Endothelial cell of umbilical vein (primary cell): ENCODE measurements around the gene CCL4. TPM values are rescaled to one million over a fixed set of nuclear protein-coding genes. Genes with fewer than 3 reads are reported as not detected.

Experiments
- BruUV-seq: library from RNA; stranded (reverse); fragments of 400-500 nt; replicated peaks from 2 replicates; lab custom pipeline; 2021; lab: Mats Ljungman, UMichigan
- CTCF ChIA-PET: fragments of 300-600, 350-600 bp; sonication (Branson Sonifier 250); formaldehyde crosslinking; loops from one replicate; lab custom pipeline; 2021; ENCODE audit warnings: antibody characterized with exemption, inconsistent platforms; lab: Charles Lee
- POLR2A ChIA-PET: fragments of 300-600, 350-600 bp; sonication (Branson Sonifier 250); formaldehyde crosslinking; loops from one replicate; lab custom pipeline; 2021; ENCODE audit warnings: antibody characterized with exemption, inconsistent platforms; lab: Charles Lee
- DNase-seq: peaks from one replicate; pipeline ENCODE4 v3.0.0-alpha.2; 2011; ENCODE audit warnings: low read depth, low spot score
- FAIRE-seq: peaks from 2 replicates; lab custom pipeline; 2011; peaks lifted over from hg19 to GRCh38; lab: Jason Lieb, UNC
- H2AFZ ChIP-seq: 2 replicates; pipeline ENCODE4 v1.6.0; 2012; ENCODE audit warnings: low read depth, low read length, control low read depth, inconsistent platforms
- H3K27ac ChIP-seq: 2 replicates; pipeline ENCODE4 v1.5.1; 2011; ENCODE audit warnings: low read depth, mild to moderate bottlenecking, control low read depth, low read length, moderate library complexity; ENCODE audit not compliant: insufficient read depth
- H3K27me3 ChIP-seq, 2 experiments: 2 replicates each; pipeline versions ENCODE4 v1.6.0 to v1.6.1; 2011; ENCODE audit warnings: low read length in 2 of 2, mixed read lengths in 1 of 2; ENCODE audit not compliant: control insufficient read depth in 2 of 2, insufficient read depth in 2 of 2
- H3K36me3 ChIP-seq, 2 experiments: 2 replicates in 1 of 2; 3 replicates in 1 of 2; pipeline ENCODE4 v1.5.1; 2011; ENCODE audit warnings: low read length in 2 of 2, mild to moderate bottlenecking in 1 of 2, moderate library complexity in 1 of 2; ENCODE audit not compliant: control insufficient read depth in 2 of 2, insufficient read depth in 2 of 2; ENCODE audit errors: extremely low read depth in 1 of 2
- H3K4me1 ChIP-seq: 3 replicates; pipeline ENCODE4 v1.5.1; 2011; ENCODE audit warnings: mild to moderate bottlenecking, low read length; ENCODE audit not compliant: control insufficient read depth, insufficient read depth; ENCODE audit errors: extremely low read depth
- H3K4me2 ChIP-seq: 2 replicates; pipeline ENCODE4 v1.6.1; 2011; ENCODE audit warnings: low read length, control low read depth, mixed read lengths; ENCODE audit not compliant: insufficient read depth
- H3K4me3 ChIP-seq, 3 experiments: fragments of 200-600 bp in 1 of 3; sonication (generic), shearing (Covaris generic) in 1 of 3; replicated peaks in 1 of 3; 2 replicates each; pipeline ENCODE4 v1.5.1; 2011 to 2016; ENCODE audit warnings: control low read depth in 3 of 3, low read length in 3 of 3, mild to moderate bottlenecking in 2 of 3, inconsistent platforms in 1 of 3, low read depth in 1 of 3, moderate library complexity in 1 of 3; ENCODE audit not compliant: insufficient read depth in 1 of 3
- H3K79me2 ChIP-seq: 2 replicates; pipeline ENCODE4 v1.6.0; 2012; ENCODE audit warnings: low read length, inconsistent platforms; ENCODE audit not compliant: control insufficient read depth, insufficient read depth
- H3K9ac ChIP-seq: replicated peaks from 2 replicates; pipeline ENCODE3; 2011; ENCODE audit warnings: low read length, control low read depth; ENCODE audit not compliant: insufficient read depth; ENCODE audit errors: extremely low read depth
- H3K9me1 ChIP-seq: replicated peaks from 3 replicates; pipeline ENCODE4 v1.6.0; 2011; ENCODE audit warnings: mild to moderate bottlenecking, low read length; ENCODE audit not compliant: control insufficient read depth, insufficient read depth; ENCODE audit errors: extremely low read depth
- H3K9me3 ChIP-seq: replicated peaks from 2 replicates; pipeline ENCODE4 v1.5.1; 2012; ENCODE audit warnings: low read length, inconsistent platforms; ENCODE audit not compliant: control insufficient read depth, insufficient read depth
- H4K20me1 ChIP-seq: replicated peaks from 2 replicates; pipeline ENCODE3; 2011; ENCODE audit warnings: mild to moderate bottlenecking, low read length; ENCODE audit not compliant: control insufficient read depth, insufficient read depth; ENCODE audit errors: extremely low read depth
- CTCF ChIP-seq, 2 donors: IDR thresholded peaks; 1 replicate in 1 of 2; 2 replicates in 1 of 2; pipeline ENCODE4 v1.5.1; 2011; ENCODE audit warnings: low read length in 2 of 2, mild to moderate bottlenecking in 2 of 2, moderate library complexity in 2 of 2, control low read depth in 1 of 2, inconsistent platforms in 1 of 2, low read depth in 1 of 2; ENCODE audit not compliant: insufficient read depth in 1 of 2; ENCODE audit errors: extremely low read depth in 1 of 2
- EZH2 ChIP-seq: IDR thresholded peaks from 2 replicates; pipeline ENCODE4 v1.6.1; 2012; ENCODE audit warnings: borderline replicate concordance, low read depth, mild to moderate bottlenecking, moderate library complexity, low read length, inconsistent platforms; ENCODE audit not compliant: severe bottlenecking
- FOS ChIP-seq: IDR thresholded peaks from 2 replicates; pipeline ENCODE4 v1.6.1; 2011; ENCODE audit warnings: mild to moderate bottlenecking, low read length, moderate library complexity, borderline replicate concordance; ENCODE audit not compliant: insufficient read depth
- GATA2 ChIP-seq: IDR thresholded peaks from 2 replicates; pipeline ENCODE4 v1.7.0; 2011; ENCODE audit warnings: low read depth, mild to moderate bottlenecking, moderate library complexity, mixed read lengths, low read length; ENCODE audit not compliant: insufficient read length, insufficient read depth
- JUN ChIP-seq: IDR thresholded peaks from 2 replicates; pipeline ENCODE4 v1.6.1; 2011; ENCODE audit warnings: borderline replicate concordance, low read depth; ENCODE audit not compliant: insufficient read length, insufficient read depth
- MAX ChIP-seq: IDR thresholded peaks from 2 replicates; pipeline ENCODE4 v1.6.1; 2011; ENCODE audit not compliant: insufficient read depth, insufficient read length
- MYC ChIP-seq: IDR thresholded peaks from one replicate; pipeline ENCODE4 v1.6.1; 2011; ENCODE audit warnings: mild to moderate bottlenecking, low read depth, low read length
- POLR2A ChIP-seq: IDR thresholded peaks from 2 replicates; pipeline ENCODE4 v1.6.1; 2012; ENCODE audit warnings: low read depth, mild to moderate bottlenecking, control low read depth, low read length
- POLR2AphosphoS5 ChIP-seq: IDR thresholded peaks from 2 replicates; pipeline ENCODE4 v1.6.1; 2012; ENCODE audit warnings: low read depth, mild to moderate bottlenecking, control low read depth, low read length, moderate library complexity; ENCODE audit not compliant: insufficient read depth
- dilution Hi-C: fragments of 300-500 bp; cut with MboI; formaldehyde crosslinking; loops from one replicate; pipeline ENCODE4 v1.15.0; 2019; ENCODE audit warnings: low sequenced_read_pairs; ENCODE audit not compliant: extremely low pct_ligation_motif_present
- intact Hi-C: fragments of 100-400 bp; cut with micrococcal nuclease; formaldehyde crosslinking; loops from one replicate; pipeline ENCODE4 v1.10.0; 2022
- polyA plus RNA-seq, 4 experiments: library from polyadenylated mRNA; depleted of rRNA in 3 of 4; stranded (reverse) in 3 of 4; unstranded in 1 of 4; fragments of >200 nt; gene quantifications; 2 replicates each; pipeline versions ENCODE4 v1.2.1 to v1.2.3, GENCODE V29; 2011 to 2012; ENCODE audit warnings: missing spikeins in 1 of 4
- total RNA-seq: library from RNA; stranded (reverse); gene quantifications from 2 replicates; pipeline ENCODE4 v1.2.3, GENCODE V29; 2021

CCL4 gene
- total and polyA plus RNA-seq, 2 donors (not counting 3 experiments of a cell fraction or from before 2014, with no cell fraction given) = not detected

- FAIRE-seq (no peak), DNase-seq (no peak)
- BruUV-seq = no TSS peak
- no peak overlapping the region for H3K27ac ChIP-seq
- H3K4me1 ChIP-seq = no peaks in the 10 kb centered on the region
- no peaks in the 10 kb centered on the region for H3K9me3 ChIP-seq
- H3K36me3 ChIP-seq = no peaks in the 10 kb centered on the region
- H3K9ac ChIP-seq = no peak overlapping the region
- TF ChIP-seq MYC (no peak), FOS (no peak), MAX (no peak), GATA2 (no peak), POLR2AphosphoS5 (no peak), JUN (no peak), EZH2 (no peak), CTCF (IDR thresholded peaks at IDR 0.05; ENCODE audit: extremely low read depth in 1 of 2, insufficient read depth in 1 of 2, low read depth in 1 of 2, low read length in 2 of 2) (no peak), POLR2A (no peak)
- H3K27me3 ChIP-seq = peaks cover 0 to 8% of the 10 kb centered on the region in 2 experiments
- H2AFZ ChIP-seq = no peak overlapping the region
- H3K9me1 ChIP-seq = no peaks in the 10 kb centered on the region
- POLR2A ChIA-PET = no interaction called here
- H3K4me2 ChIP-seq = no peak overlapping the region
- CTCF ChIA-PET = interaction anchor here (1.1 to 2.4 kb wide), 2 partner anchors 14 to 126 kb away, joined by 3 to 17 read pairs; no protein-coding TSS in a partner anchor
- no peaks in the 10 kb centered on the region for H4K20me1 ChIP-seq
- dilution Hi-C loops = no loop called here
- H3K79me2 ChIP-seq = no peaks in the 10 kb centered on the region
- intact Hi-C loops = no loop called here
- H3K4me3 ChIP-seq = no peak overlapping the region
Observed at GRCh38 chr17:36135465-36135864, 31.8 kb downstream of the CCL4 start.
